Esophagus muscularis mucosa (tissue), 4 donors: ENCODE results near the gene LYRM1. TPM values are rescaled to one million over a fixed set of nuclear protein-coding genes. Genes with fewer than 3 reads are reported as not detected.
"Not testable (repeated sequence)": the region's sequence is repeated elsewhere in the genome, so short reads cannot be mapped to it uniquely, and the experiment has no call there.

Experiments
- DNase-seq: peaks from one replicate; pipeline ENCODE4 v3.0.0-alpha.2; 2017; ENCODE audit errors: extremely low spot score
- H3K27ac ChIP-seq, 4 donors: fragments of 200-600 bp; sonication (generic); replicated peaks in 1 of 4; 1 replicate in 3 of 4; 2 replicates in 1 of 4; pipeline ENCODE4 v1.5.1; 2016 to 2019; ENCODE audit warnings: mild to moderate bottlenecking in 1 of 4
- H3K27me3 ChIP-seq, 4 donors: fragments of 200-600 bp; sonication (generic); one replicate each; pipeline versions ENCODE4 v1.5.1 to v1.6.0; 2016 to 2019
- H3K36me3 ChIP-seq, 4 donors: fragments of 200-600 bp; sonication (generic); one replicate each; pipeline ENCODE4 v1.5.1; 2016 to 2019
- H3K4me1 ChIP-seq, 4 donors: fragments of 200-600 bp; sonication (generic); one replicate each; pipeline ENCODE4 v1.5.1; 2016 to 2019
- H3K4me3 ChIP-seq, 4 donors: fragments of 200-600 bp; sonication (generic); 1 replicate in 2 of 4; 2 replicates in 2 of 4; pipeline ENCODE4 v1.5.1; 2016 to 2019; ENCODE audit warnings: mild to moderate bottlenecking in 4 of 4, moderate library complexity in 1 of 4
- H3K9me3 ChIP-seq, 4 donors: fragments of 200-600 bp; sonication (generic); 1 replicate in 3 of 4; 2 replicates in 1 of 4; pipeline ENCODE4 v1.5.1; 2016 to 2019
- EP300 ChIP-seq: sonication (generic); formaldehyde crosslinking; IDR thresholded peaks from one replicate; pipeline ENCODE4 v1.6.1; 2017; ENCODE audit warnings: antibody characterized with exemption
- POLR2A ChIP-seq: fragments of 450-650 bp; IDR thresholded peaks from one replicate; pipeline ENCODE4 v1.6.1; 2017; ENCODE audit warnings: antibody characterized with exemption, moderate library complexity, mild to moderate bottlenecking, low read depth
- POLR2AphosphoS5 ChIP-seq, 2 donors: sonication (generic); formaldehyde crosslinking; IDR thresholded peaks; one replicate each; pipeline ENCODE4 v1.6.1; 2017; ENCODE audit warnings: antibody characterized with exemption in 2 of 2
- WGBS: methylation state at CpG from one replicate; pipeline ENCODE4 v1.1.5; 2018; 5-methylcytosine and 5-hydroxymethylcytosine counted together
- intact Hi-C: fragments of 100-400 bp; cut with DNase I; formaldehyde crosslinking; loops from one replicate; pipeline ENCODE4 v1.15.1; 2023
- total RNA-seq, 4 donors: library from RNA; depleted of rRNA; stranded (reverse); fragments of >200 nt; gene quantifications; one replicate each; pipeline versions ENCODE4 v1.1.0 to v1.2.1, GENCODE V29; 2016
- TF ChIP-seq, protein P1 (sequence below), 3 experiments: fragments of 200-600 bp in 2 of 3; fragments of 450-650 bp in 1 of 3; sonication (generic) in 2 of 3; IDR thresholded peaks; one replicate each; pipeline ENCODE4 v1.5.1; 2017 to 2019; ENCODE audit warnings: antibody characterized with exemption in 3 of 3, mild to moderate bottlenecking in 2 of 3, moderate library complexity in 1 of 3

The LYRM1 gene
- total RNA-seq, 4 donors from 2014 or later: 38.9 to 69.2 (median 46.4) TPM

DNA sequence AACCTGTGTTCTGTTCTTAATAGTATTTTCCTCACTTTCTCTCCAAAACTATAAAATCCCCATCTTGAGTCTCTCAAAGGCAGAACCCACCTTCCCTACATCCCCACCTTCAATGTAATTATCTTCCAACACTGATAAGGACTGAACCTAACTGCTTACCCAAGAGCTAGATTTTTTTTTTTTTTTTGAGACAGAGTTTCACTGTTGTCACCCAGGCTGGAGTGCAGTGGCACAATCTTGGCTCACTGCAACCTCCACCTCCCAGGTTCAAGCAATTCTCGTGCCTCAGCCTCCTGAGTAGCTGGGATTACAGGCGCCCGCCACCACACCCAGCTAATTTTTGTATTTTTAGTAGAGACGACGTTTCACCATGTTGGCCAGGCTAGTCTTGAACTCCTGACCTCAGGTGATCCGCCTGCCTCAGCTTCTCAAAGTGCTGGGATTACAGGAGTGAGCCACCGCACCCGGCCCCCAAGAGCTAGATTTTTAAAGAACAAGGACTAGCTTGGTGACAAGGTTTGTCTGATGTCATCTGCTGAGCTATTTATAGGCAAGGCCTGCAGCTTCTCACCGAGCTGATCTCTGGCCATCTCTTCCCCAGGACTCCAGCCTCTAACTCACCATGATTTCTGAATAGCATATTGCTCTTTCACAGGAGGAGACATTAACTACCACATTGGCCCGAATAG is 29.2 kb downstream of the LYRM1 start:
- H3K4me3 ChIP-seq, DNase-seq, H3K36me3 ChIP-seq, H3K27me3 ChIP-seq, H3K9me3 ChIP-seq: not testable (repeated sequence)
- peak overlapping the region; percentile 59 to 70 (median 62) for H3K27ac ChIP-seq
- H3K4me1 ChIP-seq: peaks cover 0 to 20% (median 12%) of the 10 kb centered on the region in 4 donors
- TF ChIP-seq POLR2AphosphoS5 (IDR thresholded peaks at IDR 0.05): peak; percentile 27 to 44
- WGBS: 56% methylated on average over 10 of the region's 10 CpGs
- intact Hi-C loops: loop anchor here (10.0 kb wide), 1 partner anchor 145 kb away; no protein-coding TSS in a partner anchor

DNA sequence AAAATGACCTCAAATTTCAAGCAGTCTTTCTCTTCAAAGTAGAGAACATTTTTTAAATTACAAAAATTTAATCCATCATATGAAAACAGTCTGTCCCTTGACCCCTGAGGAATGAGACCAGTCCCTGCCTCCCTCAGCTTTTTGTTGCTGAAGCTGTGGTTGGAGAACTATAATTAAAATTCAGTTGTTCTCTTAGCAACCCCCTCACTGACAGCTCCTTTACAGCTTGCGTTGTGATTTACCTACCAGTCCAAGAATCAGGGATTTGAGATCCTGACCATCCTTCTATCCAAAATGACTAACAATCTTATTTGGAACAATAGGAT is 29.8 kb downstream of the LYRM1 start:
- H3K36me3 ChIP-seq: peaks cover 0 to 4% (median 2%) of the 10 kb centered on the region in 4 donors
- no peak for DNase-seq
- H3K4me1 ChIP-seq: peaks cover 0 to 20% (median 12%) of the 10 kb centered on the region in 4 donors
- peak overlapping the region; percentile 59 to 70 (median 62) for H3K27ac ChIP-seq
- no peaks in the 10 kb centered on the region for H3K27me3 ChIP-seq
- WGBS: 52% methylated on average over 1 of the region's 1 CpG
- TF ChIP-seq EP300: no peak
- TF ChIP-seq POLR2A: no peak
- TF ChIP-seq, protein P1, sequence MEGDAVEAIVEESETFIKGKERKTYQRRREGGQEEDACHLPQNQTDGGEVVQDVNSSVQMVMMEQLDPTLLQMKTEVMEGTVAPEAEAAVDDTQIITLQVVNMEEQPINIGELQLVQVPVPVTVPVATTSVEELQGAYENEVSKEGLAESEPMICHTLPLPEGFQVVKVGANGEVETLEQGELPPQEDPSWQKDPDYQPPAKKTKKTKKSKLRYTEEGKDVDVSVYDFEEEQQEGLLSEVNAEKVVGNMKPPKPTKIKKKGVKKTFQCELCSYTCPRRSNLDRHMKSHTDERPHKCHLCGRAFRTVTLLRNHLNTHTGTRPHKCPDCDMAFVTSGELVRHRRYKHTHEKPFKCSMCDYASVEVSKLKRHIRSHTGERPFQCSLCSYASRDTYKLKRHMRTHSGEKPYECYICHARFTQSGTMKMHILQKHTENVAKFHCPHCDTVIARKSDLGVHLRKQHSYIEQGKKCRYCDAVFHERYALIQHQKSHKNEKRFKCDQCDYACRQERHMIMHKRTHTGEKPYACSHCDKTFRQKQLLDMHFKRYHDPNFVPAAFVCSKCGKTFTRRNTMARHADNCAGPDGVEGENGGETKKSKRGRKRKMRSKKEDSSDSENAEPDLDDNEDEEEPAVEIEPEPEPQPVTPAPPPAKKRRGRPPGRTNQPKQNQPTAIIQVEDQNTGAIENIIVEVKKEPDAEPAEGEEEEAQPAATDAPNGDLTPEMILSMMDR (IDR thresholded peaks at IDR 0.05): no peak
- no peak for TF ChIP-seq POLR2AphosphoS5 (IDR thresholded peaks at IDR 0.05)
- H3K4me3 ChIP-seq: no peak overlapping the region
- intact Hi-C loops: loop anchor here (10.0 kb wide), 1 partner anchor 144 kb away; no protein-coding TSS in a partner anchor
- no peaks in the 10 kb centered on the region for H3K9me3 ChIP-seq

DNA sequence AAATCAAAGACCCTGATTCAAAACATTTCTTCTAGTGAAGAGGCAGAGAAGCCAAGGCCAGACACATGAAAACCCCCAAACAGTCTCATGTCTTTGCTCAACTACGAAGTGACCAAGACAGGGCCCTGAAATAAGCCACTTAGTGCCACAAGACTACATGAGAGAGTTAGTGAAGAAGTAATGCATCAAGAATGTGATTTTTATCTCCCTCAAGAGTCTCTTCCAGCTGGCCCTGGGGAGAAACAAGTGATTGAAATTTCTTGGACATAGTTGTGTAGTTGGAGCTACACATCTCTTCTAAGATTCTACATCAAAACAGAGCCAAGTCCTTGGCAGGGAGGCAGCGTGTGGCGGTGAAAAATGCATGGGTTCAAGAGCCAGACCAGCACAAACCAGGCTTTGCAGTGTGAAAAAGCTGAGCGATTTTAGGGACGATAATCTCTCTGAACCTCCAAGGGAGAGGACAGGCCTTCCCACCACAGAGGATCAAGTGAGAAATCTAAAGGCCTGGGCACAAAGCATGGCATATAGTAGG is 30.6 kb downstream of the LYRM1 start:
- peak overlapping the region; percentile 54 to 70 (median 60) for H3K27ac ChIP-seq
- DNase-seq: no peak
- intact Hi-C loops: loop anchor here (10.0 kb wide), 1 partner anchor 144 kb away; no protein-coding TSS in a partner anchor

DNA sequence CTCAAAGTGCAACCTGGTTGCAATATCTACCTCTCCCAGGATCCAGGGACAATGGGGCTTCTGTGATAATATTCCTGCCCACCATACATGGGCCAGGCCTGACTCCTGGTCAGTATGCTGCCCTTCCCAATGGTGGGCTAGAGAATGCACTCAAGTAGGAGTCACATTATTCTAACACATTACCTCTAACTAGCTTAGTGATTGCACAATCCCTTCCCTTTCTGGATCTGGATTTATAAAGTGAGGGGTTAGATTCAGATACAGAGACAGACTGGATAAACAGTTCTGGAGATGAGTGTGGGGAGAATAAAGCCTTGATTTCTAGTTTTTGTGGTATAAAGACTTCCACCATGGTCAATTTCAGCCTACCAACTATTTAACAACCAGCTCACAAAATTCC is 33.0 kb downstream of the LYRM1 start:
- H3K9me3 ChIP-seq: no peaks in the 10 kb centered on the region
- intact Hi-C loops: loop anchor here (10.0 kb wide), 1 partner anchor 141 kb away; no protein-coding TSS in a partner anchor
- no peak for DNase-seq

More for the DNA sequence above, 30.6 kb downstream of the LYRM1 start:
- 85% methylated on average over 5 of the region's 5 CpGs for WGBS
- no peaks in the 10 kb centered on the region for H3K36me3 ChIP-seq
- H3K4me3 ChIP-seq: no peak overlapping the region
- peaks cover 0 to 20% (median 12%) of the 10 kb centered on the region in 4 donors for H3K4me1 ChIP-seq
- no peaks in the 10 kb centered on the region for H3K27me3 ChIP-seq
- H3K9me3 ChIP-seq: no peaks in the 10 kb centered on the region
- no peak for TF ChIP-seq POLR2A
- TF ChIP-seq, protein P1 (IDR thresholded peaks at IDR 0.05): no peak
- TF ChIP-seq EP300: no peak
- TF ChIP-seq POLR2AphosphoS5 (IDR thresholded peaks at IDR 0.05): no peak

DNA sequence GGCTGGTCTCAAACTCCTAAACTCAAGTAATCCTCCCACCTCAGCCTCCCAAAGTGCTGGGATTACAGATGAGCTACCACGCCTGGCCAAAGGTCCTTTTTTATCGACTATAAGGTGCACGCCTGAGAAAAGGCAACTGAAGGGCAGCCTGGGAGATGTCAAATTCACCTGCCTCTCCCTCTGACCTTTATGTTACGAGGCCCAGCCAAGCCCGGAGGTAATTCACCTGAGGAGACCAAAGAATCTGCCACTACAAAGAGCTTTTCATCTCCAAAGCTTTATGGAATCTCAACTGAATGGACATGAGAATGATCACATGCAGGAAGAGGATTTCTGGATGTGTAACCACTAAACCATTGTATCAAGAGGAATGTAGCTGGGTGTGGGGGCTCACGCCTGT is 37.2 kb downstream of the LYRM1 start:
- intact Hi-C loops: loop anchor here (10.0 kb wide), 1 partner anchor 137 kb away; no protein-coding TSS in a partner anchor
- no peaks in the 10 kb centered on the region for H3K9me3 ChIP-seq
- WGBS: 87% methylated on average over 6 of the region's 6 CpGs
- DNase-seq: no peak
- H3K27me3 ChIP-seq: no peaks in the 10 kb centered on the region
- no peak for TF ChIP-seq EP300
- TF ChIP-seq, protein P1 (IDR thresholded peaks at IDR 0.05): no peak
- H3K36me3 ChIP-seq: no peaks in the 10 kb centered on the region
- H3K4me1 ChIP-seq: no peaks in the 10 kb centered on the region
- no peak overlapping the region for H3K4me3 ChIP-seq
- H3K27ac ChIP-seq: no peak overlapping the region

More for the DNA sequence above, 33.0 kb downstream of the LYRM1 start:
- no peak overlapping the region for H3K27ac ChIP-seq
- H3K4me3 ChIP-seq: no peak overlapping the region
- peaks cover 0 to 20% (median 12%) of the 10 kb centered on the region in 4 donors for H3K4me1 ChIP-seq
- no peaks in the 10 kb centered on the region for H3K36me3 ChIP-seq
- TF ChIP-seq EP300 (no peak), POLR2A (no peak), POLR2AphosphoS5 (IDR thresholded peaks at IDR 0.05) (no peak)
- TF ChIP-seq, protein P1 (IDR thresholded peaks at IDR 0.05): no peak
- H3K27me3 ChIP-seq: no peaks in the 10 kb centered on the region
